ES-I3 (cell line): ENCODE data around the gene CPO.
A peak's percentile ranks its signal among the peaks of the same experiment; 100 is the strongest.

ENCODE experiments used
- H3K36me3 ChIP-seq: 2 replicates; pipeline ENCODE4 v1.6.1; 2013; ENCODE audit warnings: mild to moderate bottlenecking, low read length, control low read depth, moderate library complexity; ENCODE audit not compliant: insufficient read depth
- H3K4me1 ChIP-seq: 2 replicates; pipeline ENCODE4 v1.6.1; 2013; ENCODE audit warnings: mild to moderate bottlenecking, control low read depth, low read length; ENCODE audit not compliant: insufficient read depth
- H3K9ac ChIP-seq: 2 replicates; pipeline ENCODE4 v1.6.1; 2013; ENCODE audit warnings: low read depth, mild to moderate bottlenecking, low read length, moderate library complexity
- H3K9me3 ChIP-seq: 2 replicates; pipeline ENCODE4 v1.6.1; 2013; ENCODE audit warnings: mild to moderate bottlenecking, low read length, moderate library complexity; ENCODE audit not compliant: control insufficient read depth, insufficient read depth

The CPO gene

DNA sequence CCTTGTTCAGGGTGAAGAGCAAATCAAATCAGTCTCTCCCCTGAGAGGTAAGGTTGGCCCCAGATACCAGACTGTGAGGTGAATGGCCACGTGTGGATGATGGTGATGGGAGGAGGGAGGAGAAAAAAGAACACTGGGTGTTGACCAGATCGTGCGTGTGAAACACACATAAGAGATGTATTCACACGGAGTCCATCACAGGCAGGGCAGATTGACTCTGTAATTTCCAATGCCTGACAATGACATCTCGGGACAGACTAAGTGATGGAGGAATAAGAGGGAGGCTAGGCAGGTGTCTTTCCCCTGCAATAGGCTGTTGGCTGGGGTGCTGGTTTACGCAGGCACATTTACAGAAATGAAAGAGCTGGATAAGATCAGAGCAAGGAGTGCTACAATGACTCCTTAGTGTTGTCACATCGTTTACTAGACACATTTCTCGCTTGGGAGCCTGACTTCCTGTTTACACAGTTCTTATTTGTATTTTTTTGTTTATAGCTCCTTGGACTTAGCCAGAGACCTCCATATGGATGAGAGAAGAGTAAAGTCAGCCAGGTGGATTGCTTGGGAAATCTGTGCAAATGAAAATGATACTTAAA is 43.1 kb downstream of the CPO start:
- H3K36me3 ChIP-seq, result no peaks in the 10 kb centered on the region
- H3K9me3 ChIP-seq, result no peaks in the 10 kb centered on the region
- no peak overlapping the region for H3K9ac ChIP-seq
- H3K4me1 ChIP-seq, result peaks cover 36% of the 10 kb centered on the region

DNA sequence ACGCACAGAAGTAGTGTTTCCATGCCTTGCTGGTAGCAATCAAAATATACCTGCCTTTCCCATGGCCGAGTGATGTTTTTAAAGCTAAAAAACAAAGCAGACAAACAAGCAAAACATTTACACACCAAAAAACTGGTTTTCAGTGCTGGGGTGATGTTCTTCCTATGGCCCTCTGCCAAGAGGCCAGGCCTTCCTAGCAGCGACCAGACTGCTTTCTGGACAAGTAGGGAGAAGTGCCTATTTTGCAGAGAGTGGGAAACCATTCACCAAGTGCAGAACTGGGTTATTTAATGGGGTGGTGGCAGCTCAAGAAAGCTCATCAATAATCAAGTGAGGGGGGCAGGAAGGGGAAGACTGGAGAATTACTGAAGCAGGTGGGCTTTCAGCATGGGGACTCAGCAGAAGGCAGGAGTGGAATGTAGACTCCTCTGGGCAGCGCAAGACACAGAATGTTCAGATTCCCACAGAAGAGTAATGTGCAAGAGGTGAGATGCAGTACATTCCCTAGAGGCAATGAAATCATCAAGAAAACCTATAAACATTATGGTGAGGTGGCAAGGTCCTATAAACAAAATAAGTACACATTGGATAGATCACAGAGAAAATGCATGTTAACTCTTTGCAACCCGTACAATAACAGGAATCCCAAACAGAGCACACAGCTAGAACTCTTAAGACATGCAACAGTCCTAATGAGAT is 44.0 kb downstream of the CPO start:
- H3K36me3 ChIP-seq, result peaks cover 3% of the 10 kb centered on the region; the same call in 1 of the 2 replicates
- H3K9ac ChIP-seq, result no peak overlapping the region
- no peaks in the 10 kb centered on the region for H3K9me3 ChIP-seq
- peaks cover 36% of the 10 kb centered on the region for H3K4me1 ChIP-seq

DNA sequence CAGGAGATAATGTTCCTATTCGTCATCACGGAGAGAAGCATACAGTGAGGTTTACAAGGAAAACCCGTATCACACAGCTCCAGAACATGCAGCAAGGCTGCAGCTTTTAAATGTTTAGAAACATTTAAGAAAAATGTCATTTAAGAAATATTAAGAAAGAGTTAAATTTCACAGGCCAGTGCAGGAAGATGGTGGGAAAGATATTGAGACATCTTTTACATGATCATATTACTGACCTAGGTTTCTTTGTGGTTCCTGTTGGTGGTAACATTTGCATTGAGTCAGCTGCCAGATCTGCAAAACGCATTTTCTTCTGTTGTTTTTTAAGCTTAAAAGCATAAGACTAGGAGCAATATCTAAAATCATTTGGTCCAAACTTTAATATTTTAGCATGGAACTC is 44.9 kb downstream of the CPO start:
- peaks cover 3% of the 10 kb centered on the region; the same call in 1 of the 2 replicates for H3K9me3 ChIP-seq
- H3K4me1 ChIP-seq, result peaks cover 36% of the 10 kb centered on the region
- no peak overlapping the region for H3K9ac ChIP-seq
- H3K36me3 ChIP-seq, result peaks cover 3% of the 10 kb centered on the region; the same call in 1 of the 2 replicates

DNA sequence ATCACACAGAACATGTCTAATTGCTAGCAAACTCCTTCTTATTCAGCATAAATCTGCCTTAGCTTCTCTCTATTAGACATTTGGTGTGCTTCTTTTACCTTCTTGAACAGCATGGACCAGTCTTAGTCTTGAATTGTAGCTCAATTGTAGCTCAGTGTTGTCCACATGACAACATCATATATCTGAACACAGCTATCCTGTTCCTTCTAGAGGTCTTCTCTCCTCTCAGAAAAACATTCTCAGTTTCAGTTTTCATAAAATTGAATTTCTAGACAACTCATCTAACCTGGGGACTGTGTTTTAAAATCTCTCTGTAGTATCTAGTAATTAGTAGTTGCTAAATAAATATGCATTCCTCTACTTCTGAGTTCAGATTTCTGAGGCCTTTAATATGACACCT is 47.6 kb downstream of the CPO start:
- Histone ChIP-seq H3K9ac (no peak overlapping the region), H3K4me1 (peaks cover 31% of the 10 kb centered on the region)

DNA sequence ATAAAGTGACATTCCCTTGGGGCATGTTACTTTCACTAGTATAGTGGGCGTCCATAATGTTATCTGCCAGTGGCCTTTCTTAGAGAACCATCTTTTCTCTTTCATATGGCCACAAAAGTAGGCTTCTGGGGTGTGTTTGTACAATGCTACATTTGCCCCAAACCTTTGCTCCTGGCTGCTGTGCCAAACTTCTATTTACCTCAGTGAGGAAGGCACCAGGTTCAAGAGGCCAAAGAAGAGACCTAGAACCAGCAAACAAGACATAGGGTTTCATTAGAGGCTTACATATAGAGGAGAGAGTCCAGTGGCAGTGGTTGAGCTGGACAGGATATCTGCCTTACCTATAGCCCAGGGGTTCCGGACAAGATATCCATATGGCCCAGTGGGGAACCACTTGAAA is 48.5 kb downstream of the CPO start:
- Histone ChIP-seq H3K4me1 (peaks cover 23% of the 10 kb centered on the region), H3K9me3 (peaks cover 3% of the 10 kb centered on the region; the same call in 1 of the 2 replicates), H3K9ac (no peak overlapping the region), H3K36me3 (peaks cover 3% of the 10 kb centered on the region; the same call in 1 of the 2 replicates)

More for the DNA sequence above, 47.6 kb downstream of the CPO start:
- H3K9me3 ChIP-seq, result peaks cover 3% of the 10 kb centered on the region; the same call in 1 of the 2 replicates
- peaks cover 3% of the 10 kb centered on the region; the same call in 1 of the 2 replicates for H3K36me3 ChIP-seq

- H3K9ac ChIP-seq, result no peak overlapping the region
- H3K9me3 ChIP-seq, result peaks cover 3% of the 10 kb centered on the region; the same call in 1 of the 2 replicates
- H3K4me1 ChIP-seq, result peaks cover 12% of the 10 kb centered on the region
- peaks cover 3% of the 10 kb centered on the region; the same call in 1 of the 2 replicates for H3K36me3 ChIP-seq
Measured at GRCh38 chr2:206988884-206989283, 49.6 kb downstream of the CPO start.

DNA sequence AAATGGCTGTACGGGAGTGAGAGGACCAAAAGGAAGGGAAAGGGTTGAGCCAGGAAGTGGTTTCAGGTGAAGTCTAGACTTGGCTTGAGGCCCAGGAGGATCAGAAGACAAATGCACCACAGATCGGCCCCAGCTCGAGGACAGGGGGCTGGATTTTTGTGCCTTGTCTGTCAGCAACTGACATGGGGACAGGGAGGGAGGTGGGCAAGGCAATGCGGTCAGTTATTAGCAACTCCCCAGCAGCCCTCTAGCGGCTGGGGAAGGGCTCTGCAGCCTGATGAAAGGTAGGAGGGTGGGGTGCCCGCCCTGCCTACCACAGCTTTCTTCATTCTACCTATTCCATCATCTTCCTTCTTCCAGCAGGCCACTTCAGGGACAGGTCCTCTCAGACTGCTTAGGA is 50.0 kb downstream of the CPO start:
- H3K9me3 ChIP-seq, result peaks cover 3% of the 10 kb centered on the region; the same call in 1 of the 2 replicates
- H3K9ac ChIP-seq, result no peak overlapping the region
- H3K36me3 ChIP-seq, result peaks cover 3% of the 10 kb centered on the region; the same call in 1 of the 2 replicates
- H3K4me1 ChIP-seq, result peaks cover 8% of the 10 kb centered on the region; the same call in 1 of the 2 replicates

DNA sequence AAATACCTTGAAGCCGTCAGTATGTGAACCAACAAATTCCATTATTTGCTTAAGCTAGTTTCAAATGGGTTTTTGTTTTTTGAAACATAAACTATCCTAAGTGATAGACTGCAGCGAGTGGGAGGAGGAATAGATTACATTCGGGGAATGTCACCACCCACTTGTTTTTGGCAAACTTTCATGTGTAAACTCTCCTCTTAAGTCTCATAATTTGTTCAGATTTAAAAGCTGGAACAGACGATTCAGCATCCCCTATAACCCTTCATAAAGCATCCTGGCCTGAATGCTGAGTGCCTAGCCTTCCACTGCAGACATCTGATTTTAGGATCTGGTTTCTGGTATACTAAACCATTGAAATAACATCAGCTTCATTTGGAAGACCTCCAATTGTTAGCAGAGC is 51.0 kb downstream of the CPO start:
- peaks cover 7% of the 10 kb centered on the region; the same call in 1 of the 2 replicates for H3K9me3 ChIP-seq
- H3K4me1 ChIP-seq, result no peaks in the 10 kb centered on the region
- H3K36me3 ChIP-seq, result peaks cover 3% of the 10 kb centered on the region; the same call in 1 of the 2 replicates
- H3K9ac ChIP-seq, result no peak overlapping the region

GRCh38 chr2:206991070-206991469 is 51.8 kb downstream of the CPO start:
- no peak overlapping the region for H3K9ac ChIP-seq
- peaks cover 11% of the 10 kb centered on the region; the same call in 1 of the 2 replicates for H3K9me3 ChIP-seq
- no peaks in the 10 kb centered on the region for H3K4me1 ChIP-seq
- H3K36me3 ChIP-seq, result peaks cover 3% of the 10 kb centered on the region; the same call in 1 of the 2 replicates

DNA sequence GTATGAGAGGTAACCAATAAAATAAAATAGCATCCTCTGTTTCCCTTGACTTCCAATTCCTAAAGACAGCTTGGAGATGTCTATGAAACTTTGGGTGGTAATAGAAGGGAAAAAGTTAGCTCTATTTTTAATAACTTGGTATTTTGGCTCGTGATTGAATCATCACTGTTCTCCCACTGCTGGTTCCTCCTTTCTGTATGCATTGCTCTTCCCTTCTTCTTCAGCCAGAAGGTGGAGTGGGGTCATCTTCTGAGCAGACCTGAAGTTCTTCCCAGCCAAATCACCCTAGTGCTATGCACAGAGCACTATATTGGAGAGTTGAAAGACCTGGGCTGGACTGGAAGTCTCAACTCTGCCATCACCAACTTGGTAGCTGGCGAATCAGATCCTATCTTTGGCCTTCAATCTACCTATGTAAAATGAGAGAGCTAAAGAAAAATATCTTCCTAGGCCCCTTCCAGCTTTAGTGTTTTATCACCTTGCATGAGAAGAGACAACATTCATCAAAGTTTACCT is 54.1 kb downstream of the CPO start:
- Histone ChIP-seq H3K9ac (no peak overlapping the region), H3K36me3 (no peaks in the 10 kb centered on the region), H3K9me3 (peaks cover 16% of the 10 kb centered on the region; the same call in 1 of the 2 replicates), H3K4me1 (no peaks in the 10 kb centered on the region)

DNA sequence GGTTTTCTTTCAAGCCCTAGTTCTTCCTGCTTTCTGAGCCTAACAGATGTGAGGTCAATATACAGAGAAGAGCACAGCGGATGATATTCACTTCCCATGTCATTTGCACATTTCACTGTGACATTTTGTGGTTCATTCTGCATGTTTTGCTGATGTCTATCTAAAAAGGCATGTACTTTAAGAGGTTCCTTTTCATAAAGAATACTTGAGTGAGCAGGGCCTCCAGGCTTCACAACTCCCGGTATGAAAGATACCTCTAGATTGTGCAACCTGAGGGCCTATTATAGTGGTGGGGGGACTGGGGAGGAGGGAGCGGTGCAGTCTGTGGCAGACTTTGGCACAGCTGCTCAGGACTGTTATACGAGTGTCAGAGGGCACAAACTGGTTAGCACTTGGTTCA is 54.6 kb downstream of the CPO start:
- Histone ChIP-seq H3K9ac (no peak overlapping the region), H3K9me3 (peaks cover 14% of the 10 kb centered on the region; the same call in 1 of the 2 replicates), H3K36me3 (no peaks in the 10 kb centered on the region), H3K4me1 (no peaks in the 10 kb centered on the region)

- H3K9me3 ChIP-seq, result peaks cover 23% of the 10 kb centered on the region
- H3K9ac ChIP-seq, result no peak overlapping the region
- H3K4me1 ChIP-seq, result no peaks in the 10 kb centered on the region
- no peaks in the 10 kb centered on the region for H3K36me3 ChIP-seq
Measured at GRCh38 chr2:206996556-206997065, 57.3 kb downstream of the CPO start.

DNA sequence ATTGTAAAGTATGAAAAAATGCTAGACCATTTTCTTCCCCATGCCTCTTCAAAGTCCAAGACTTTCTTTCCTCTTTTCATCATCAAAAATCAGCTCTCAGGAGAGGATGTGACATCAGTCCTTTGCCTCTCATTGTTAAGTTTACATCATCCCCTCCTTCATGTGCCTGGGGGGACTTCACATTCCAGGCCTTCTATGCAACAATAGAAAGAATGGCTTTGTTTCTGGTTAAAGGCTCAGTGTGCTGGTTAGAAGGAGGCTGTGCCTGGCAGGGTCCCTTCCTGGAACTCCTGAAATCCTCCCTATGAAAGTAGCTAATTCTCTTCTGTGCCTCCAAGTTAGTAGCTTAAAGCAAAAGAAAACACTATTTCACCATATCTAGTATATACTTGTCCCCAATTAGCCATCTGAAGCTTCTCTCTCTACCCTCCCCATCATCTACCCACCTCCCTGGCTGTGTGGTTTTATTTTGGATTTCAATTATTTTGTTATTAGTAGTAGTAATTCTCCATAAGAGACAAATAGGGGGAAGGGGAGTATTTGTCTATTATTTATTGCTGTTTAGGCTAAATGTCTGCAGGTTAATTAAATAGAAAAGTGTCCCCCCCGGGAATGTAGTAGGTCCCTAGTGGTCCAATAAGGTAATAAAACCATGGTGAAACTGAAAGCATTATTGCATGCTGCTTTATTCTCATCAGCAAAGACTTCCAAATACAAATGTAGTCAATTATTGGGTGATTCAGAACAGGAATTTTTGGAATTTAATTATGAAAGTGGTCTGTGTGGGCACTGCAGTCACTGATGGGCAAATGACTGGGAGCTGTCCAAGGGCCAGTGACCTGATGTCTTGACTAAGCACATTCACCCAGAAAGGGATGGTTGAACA is 69.0 kb downstream of the CPO start:
- Histone ChIP-seq H3K36me3 (no peaks in the 10 kb centered on the region), H3K9me3 (no peaks in the 10 kb centered on the region), H3K9ac (peak overlapping the region; percentile 37; the same call in 1 of the 2 replicates), H3K4me1 (peaks cover 41% of the 10 kb centered on the region)

DNA sequence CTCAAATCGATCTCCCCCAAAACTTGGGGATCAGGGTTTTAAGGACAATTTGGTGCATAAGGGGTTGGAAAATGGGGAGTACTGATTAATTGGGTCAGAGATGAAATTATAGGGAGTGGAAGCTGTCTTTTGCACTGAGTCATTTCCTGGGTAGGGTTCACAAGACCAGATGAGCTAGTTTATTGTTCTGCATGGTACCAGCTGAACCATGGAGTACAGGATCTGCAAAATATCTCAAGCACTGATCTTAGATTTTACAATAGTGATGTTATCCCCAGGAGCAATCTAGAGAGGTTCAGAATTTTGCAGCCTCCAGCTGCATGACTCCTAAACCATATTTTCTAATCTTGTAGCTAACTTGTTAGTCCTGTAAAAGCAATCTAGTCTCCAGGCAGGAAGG is 73.1 kb downstream of the CPO start:
- Histone ChIP-seq H3K9ac (no peak overlapping the region), H3K36me3 (no peaks in the 10 kb centered on the region), H3K4me1 (peaks cover 35% of the 10 kb centered on the region), H3K9me3 (0 out of 2 replicates have a peak, but pooled peaks cover 3% of the 10 kb centered on the region)
